Natural killer cell (primary cell): ENCODE results near the gene FUT2. TPM values are rescaled to one million over a fixed set of nuclear protein-coding genes. Genes with fewer than 3 reads are reported as not detected.

Experiments
- ATAC-seq, 3 donors: fragments of 150-1000 bp in 2 of 3; fragments of 200-7000 bp in 1 of 3; cut with Tn5 transposase; 1 replicate in 1 of 3; 2 replicates in 2 of 3; pipeline ENCODE4 v1.10.0; 2021; ENCODE audit warnings: mild to moderate bottlenecking in 2 of 3, moderate library complexity in 2 of 3
- DNase-seq, 2 donors: peaks; one replicate each; pipeline versions ENCODE4 v3.0.0 to v3.0.0-alpha.2; 2013 to 2021; ENCODE audit warnings: mixed read lengths in 1 of 2
- H3K27ac ChIP-seq: one replicate; pipeline ENCODE4 v1.5.1; 2013; ENCODE audit warnings: mild to moderate bottlenecking, low read length
- H3K27me3 ChIP-seq: one replicate; pipeline ENCODE4 v1.6.1; 2013; ENCODE audit warnings: low read length; ENCODE audit not compliant: control insufficient read depth, insufficient read depth
- H3K36me3 ChIP-seq: one replicate; pipeline ENCODE4 v1.6.1; 2013; ENCODE audit warnings: low read length; ENCODE audit not compliant: control insufficient read depth, insufficient read depth
- H3K4me1 ChIP-seq: one replicate; pipeline ENCODE4 v1.6.1; 2013; ENCODE audit warnings: low read length; ENCODE audit not compliant: control insufficient read depth, insufficient read depth
- H3K4me3 ChIP-seq: one replicate; pipeline ENCODE4 v1.5.1; 2013; ENCODE audit warnings: low read length
- H3K9me3 ChIP-seq: one replicate; pipeline ENCODE4 v1.6.1; 2013; ENCODE audit warnings: low read length; ENCODE audit not compliant: control insufficient read depth, insufficient read depth
- H3K27ac Mint-ChIP-seq, 2 donors: one replicate each; pipeline ENCODE4 v1.8.0; 2022; ENCODE audit warnings: mild to moderate bottlenecking in 2 of 2, mixed read lengths in 2 of 2, moderate library complexity in 1 of 2
- H3K27me3 Mint-ChIP-seq, 2 donors: one replicate each; pipeline ENCODE4 v1.8.0; 2022; ENCODE audit warnings: low read depth in 2 of 2, mixed read lengths in 2 of 2
- H3K36me3 Mint-ChIP-seq: one replicate; pipeline ENCODE4 v1.8.0; 2022; ENCODE audit warnings: mixed read lengths
- H3K4me1 Mint-ChIP-seq, 2 donors: one replicate each; pipeline ENCODE4 v1.8.0; 2022; ENCODE audit warnings: mixed read lengths in 2 of 2
- H3K4me3 Mint-ChIP-seq: one replicate; pipeline ENCODE4 v1.8.0; 2022; ENCODE audit warnings: mild to moderate bottlenecking, moderate library complexity, mixed read lengths
- H3K9me3 Mint-ChIP-seq, 2 donors: one replicate each; pipeline ENCODE4 v1.8.0; 2022; ENCODE audit warnings: mixed read lengths in 2 of 2
- WGBS: methylation state at CpG from one replicate; pipeline ENCODE4 v1.1.7; 2013; ENCODE audit warnings: missing lambda C conversion rate; ENCODE audit not compliant: insufficient coverage; 5-methylcytosine and 5-hydroxymethylcytosine counted together
- intact Hi-C: fragments of 100-400 bp; cut with micrococcal nuclease; formaldehyde crosslinking; loops from one replicate; pipeline ENCODE4 v1.14.2; 2022
- total RNA-seq, 4 donors: library from RNA; stranded (reverse); fragments of 120-200 nt in 1 of 4; gene quantifications; one replicate each; pipeline versions ENCODE4 v1.2.3 to v1.2.4, GENCODE V29; 2013 to 2022
- TF ChIP-seq, protein P1 (sequence below): fragments of 200-600 bp; IDR thresholded peaks from one replicate; pipeline ENCODE4 v1.8.0; 2022; ENCODE audit warnings: antibody characterized with exemption

The FUT2 gene
- total RNA-seq, 3 donors from 2014 or later (not counting 1 experiment from before 2014, with no cell fraction given): not detected

DNA sequence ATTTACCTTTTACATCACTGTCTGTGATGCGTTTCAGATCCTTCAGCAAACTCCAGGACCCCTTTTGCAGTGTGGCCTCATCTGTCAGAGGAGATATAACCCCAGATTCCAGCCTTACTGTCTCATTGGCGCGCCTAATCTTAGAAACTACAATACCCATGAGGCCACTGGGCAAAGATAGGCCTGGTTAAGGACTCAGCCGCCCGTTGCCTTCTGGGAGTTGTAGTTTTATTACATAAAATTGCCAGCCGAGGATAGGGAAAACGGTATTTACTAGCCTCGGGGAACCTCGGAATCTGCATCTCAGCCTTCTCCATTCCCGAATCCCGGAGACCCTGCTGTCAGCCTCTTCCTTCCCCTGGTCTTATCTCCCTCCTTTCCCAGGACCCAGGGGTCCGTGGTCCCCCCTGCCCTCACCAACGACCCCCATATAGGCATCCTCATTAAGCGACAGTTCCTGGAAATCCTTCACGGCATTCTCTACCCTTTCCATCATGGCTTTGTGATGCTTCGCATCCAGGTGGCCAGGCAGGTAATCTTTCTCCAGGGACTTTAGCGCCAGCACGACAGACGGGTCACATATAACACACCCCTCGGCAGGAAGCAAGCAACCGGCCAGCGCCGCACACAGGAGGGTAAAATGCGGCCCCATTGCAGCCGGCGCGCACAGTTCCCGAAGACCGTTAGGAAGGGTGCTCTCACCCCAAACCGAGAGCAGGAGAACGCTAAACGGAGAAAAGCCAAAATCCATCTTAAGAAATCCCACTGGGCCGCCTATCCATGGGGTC, 49.6 kb downstream of the FUT2 start:
- Histone ChIP-seq H3K4me3 (no peak overlapping the region), H3K27me3 (peaks cover 20% of the 10 kb centered on the region), H3K4me1 (peaks cover 22% of the 10 kb centered on the region), H3K9me3 (peaks cover 5% of the 10 kb centered on the region), H3K27ac (no peak overlapping the region), H3K36me3 (no peaks in the 10 kb centered on the region)
- Mint-ChIP-seq H3K4me3 (no peak overlapping the region), H3K9me3 (no peaks in the 10 kb centered on the region), H3K27ac (no peak overlapping the region), H3K27me3 (peaks cover 10 to 24% of the 10 kb centered on the region in 2 donors), H3K4me1 (peaks cover 8 to 25% of the 10 kb centered on the region in 2 donors), H3K36me3 (no peaks in the 10 kb centered on the region)
- intact Hi-C loops: no loop called here
- ATAC-seq: peak; percentile 73 to 84 (median 84)
- peak in 1 of 2 donors; percentile 76 for DNase-seq
- TF ChIP-seq, protein P1, sequence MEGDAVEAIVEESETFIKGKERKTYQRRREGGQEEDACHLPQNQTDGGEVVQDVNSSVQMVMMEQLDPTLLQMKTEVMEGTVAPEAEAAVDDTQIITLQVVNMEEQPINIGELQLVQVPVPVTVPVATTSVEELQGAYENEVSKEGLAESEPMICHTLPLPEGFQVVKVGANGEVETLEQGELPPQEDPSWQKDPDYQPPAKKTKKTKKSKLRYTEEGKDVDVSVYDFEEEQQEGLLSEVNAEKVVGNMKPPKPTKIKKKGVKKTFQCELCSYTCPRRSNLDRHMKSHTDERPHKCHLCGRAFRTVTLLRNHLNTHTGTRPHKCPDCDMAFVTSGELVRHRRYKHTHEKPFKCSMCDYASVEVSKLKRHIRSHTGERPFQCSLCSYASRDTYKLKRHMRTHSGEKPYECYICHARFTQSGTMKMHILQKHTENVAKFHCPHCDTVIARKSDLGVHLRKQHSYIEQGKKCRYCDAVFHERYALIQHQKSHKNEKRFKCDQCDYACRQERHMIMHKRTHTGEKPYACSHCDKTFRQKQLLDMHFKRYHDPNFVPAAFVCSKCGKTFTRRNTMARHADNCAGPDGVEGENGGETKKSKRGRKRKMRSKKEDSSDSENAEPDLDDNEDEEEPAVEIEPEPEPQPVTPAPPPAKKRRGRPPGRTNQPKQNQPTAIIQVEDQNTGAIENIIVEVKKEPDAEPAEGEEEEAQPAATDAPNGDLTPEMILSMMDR: no peak
- WGBS: 40% methylated on average over 32 of the region's 33 CpGs

DNA sequence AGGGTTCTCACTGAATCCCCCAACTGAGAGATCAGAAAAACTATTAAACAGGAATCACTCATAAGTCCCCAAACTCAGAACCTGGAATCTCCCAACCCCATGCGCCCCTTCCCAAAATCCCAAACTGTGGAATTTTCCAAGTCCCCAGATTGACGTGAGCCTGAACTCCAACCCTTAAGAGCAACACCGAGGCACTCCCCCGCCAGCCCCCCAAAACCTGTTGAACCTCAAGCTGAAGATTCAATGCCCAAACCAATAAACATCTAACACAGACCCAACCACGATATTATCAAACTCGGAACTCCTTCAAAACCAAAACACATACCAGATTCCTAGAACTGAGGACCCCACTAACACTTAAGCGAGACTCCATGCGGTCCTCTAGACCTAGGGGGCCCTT, 50.3 kb downstream of the FUT2 start:
- no peak overlapping the region for H3K27ac Mint-ChIP-seq
- Histone ChIP-seq H3K36me3 (no peaks in the 10 kb centered on the region), H3K4me1 (peaks cover 20% of the 10 kb centered on the region), H3K4me3 (no peak overlapping the region), H3K27me3 (peaks cover 18% of the 10 kb centered on the region), H3K27ac (no peak overlapping the region), H3K9me3 (peaks cover 5% of the 10 kb centered on the region)
- TF ChIP-seq, protein P1: no peak
- no peaks in the 10 kb centered on the region for H3K9me3 Mint-ChIP-seq
- peaks cover 7 to 22% of the 10 kb centered on the region in 2 donors for H3K4me1 Mint-ChIP-seq
- no peaks in the 10 kb centered on the region for H3K36me3 Mint-ChIP-seq
- ATAC-seq (no peak), DNase-seq (no peak)
- WGBS: 85% methylated on average over 8 of the region's 8 CpGs
- no peak overlapping the region for H3K4me3 Mint-ChIP-seq
- intact Hi-C loops: no loop called here
- H3K27me3 Mint-ChIP-seq: peaks cover 10 to 27% of the 10 kb centered on the region in 2 donors

DNA sequence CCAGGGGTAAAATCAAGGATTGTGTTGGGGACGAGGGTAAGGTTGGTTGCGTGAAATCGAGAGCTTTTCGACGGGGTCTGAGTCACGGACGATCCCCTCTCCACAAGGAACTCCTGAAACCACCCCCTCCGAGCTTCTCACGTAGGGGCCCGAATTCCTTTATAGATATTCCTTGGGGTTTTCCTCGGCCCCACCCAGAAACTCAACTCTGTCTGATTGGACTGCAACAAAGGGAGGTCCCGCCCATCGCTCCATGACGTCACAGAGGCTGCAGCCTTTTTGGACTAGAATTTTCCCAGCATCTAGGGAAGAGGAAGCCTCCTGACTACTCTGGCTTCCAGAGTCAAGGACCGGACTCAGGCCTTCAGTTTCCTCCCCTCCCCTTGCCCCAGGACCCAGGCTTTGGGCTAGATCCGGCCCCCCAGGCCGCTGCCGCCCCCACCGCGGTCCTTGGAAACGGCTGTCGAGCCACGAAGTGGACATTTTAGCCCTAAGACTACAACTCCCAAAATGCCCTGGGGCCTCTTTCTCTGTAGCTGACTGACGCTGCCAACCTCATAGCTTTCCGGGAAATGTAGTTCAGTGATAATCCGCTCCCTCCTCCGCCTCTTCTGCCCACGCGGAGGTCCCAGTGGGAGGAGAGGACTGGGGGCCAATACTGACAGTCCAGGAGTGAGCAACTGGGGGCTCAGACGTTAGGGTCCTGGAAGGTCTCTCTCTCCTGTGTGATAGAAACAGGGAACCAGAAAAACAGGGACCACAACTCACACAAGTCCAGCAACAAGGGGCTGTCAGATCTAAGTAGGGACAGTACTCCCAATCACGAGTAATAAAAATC, 51.2 kb downstream of the FUT2 start, which contains the start of gene IZUMO1:
IZUMO1 (minus strand) TSS at position 172 of the 838 bp plus-strand sequence. CDS start 1,050 bp downstream, outside the sequence.
- no peak within 1 kb of the TSS for H3K4me3 ChIP-seq
- H3K27ac ChIP-seq: no peak within 1 kb of the TSS
- H3K9me3 Mint-ChIP-seq: no peaks in the 10 kb centered on the region
- 15% methylated on average over 31 of the region's 31 CpGs for WGBS
- no peaks in the 10 kb centered on the region for H3K36me3 Mint-ChIP-seq
- peaks cover 5% of the 10 kb centered on the region for H3K9me3 ChIP-seq
- no peak within 1 kb of the TSS for H3K4me3 Mint-ChIP-seq
- DNase-seq: peak in 1 of 2 donors; percentile 74
- peaks cover 22% of the 10 kb centered on the region for H3K27me3 ChIP-seq
- H3K4me1 Mint-ChIP-seq: peaks cover under 1 to 15% of the 10 kb centered on the region in 2 donors
- no peak within 1 kb of the TSS for H3K27ac Mint-ChIP-seq
- H3K27me3 Mint-ChIP-seq: peaks cover 10 to 30% of the 10 kb centered on the region in 2 donors
- TF ChIP-seq, protein P1: no peak
- H3K4me1 ChIP-seq: peaks cover 16% of the 10 kb centered on the region
- H3K36me3 ChIP-seq: no peaks in the 10 kb centered on the region
- intact Hi-C loops: no loop called here
- ATAC-seq: peak; percentile 77 to 86 (median 80)
